ENCODE results near the gene CIC. TPM values are rescaled to one million over a fixed set of nuclear protein-coding genes. Genes with fewer than 3 reads are reported as not detected.
"Not testable (repeated sequence)": the region's sequence is repeated elsewhere in the genome, so short reads cannot be mapped to it uniquely, and the experiment has no call there.

Gene CIC
- polyA plus RNA-seq, 3 donors = 0.62 to 42.2 (median 0.87) TPM

- Histone ChIP-seq H3K9ac (ENCODE audit: insufficient read depth, low read length, poor library complexity, severe bottlenecking) (no peak overlapping the region), H3K27ac (ENCODE audit: low read depth in 1 of 2, low read length in 2 of 2) (no peak overlapping the region), H4K20me1 (ENCODE audit: insufficient read depth, low read length) (no peaks in the 10 kb centered on the region), H3K79me2 (ENCODE audit: insufficient read depth, low read length) (no peaks in the 10 kb centered on the region), H3K9me3 (replicated peaks in 1 of 2; ENCODE audit: control insufficient read depth in 1 of 2, insufficient read depth in 1 of 2, low read length in 2 of 2) (no peaks in the 10 kb centered on the region), H3K36me3 (replicated peaks in 1 of 2; ENCODE audit: control insufficient read depth in 1 of 2, insufficient read depth in 2 of 2, low read length in 2 of 2) (peaks cover 5 to 9% of the 10 kb centered on the region in 2 donors), H3K4me1 (ENCODE audit: control insufficient read depth in 1 of 2, insufficient read depth in 2 of 2, low read length in 2 of 2) (peaks cover 0 to 5% of the 10 kb centered on the region in 2 donors), H3K4me3 (replicated peaks in 1 of 3; ENCODE audit: low read depth in 2 of 3, low read length in 3 of 3) (no peak overlapping the region), H3K27me3 (ENCODE audit: control insufficient read depth in 2 of 2, insufficient read depth in 2 of 2, low read length in 2 of 2) (no peaks in the 10 kb centered on the region), H3K4me2 (replicated peaks; ENCODE audit: extremely low read depth, low read length, poor library complexity, severe bottlenecking) (no peak overlapping the region), H2AFZ (ENCODE audit: insufficient read depth, low read depth, low read length, poor library complexity, severe bottlenecking) (no peak overlapping the region)
- no peaks in the 10 kb centered on the region for H3K9me3 Mint-ChIP-seq
- no peak for DNase-seq
- H3K4me3 Mint-ChIP-seq = no peak overlapping the region
- peaks cover 2% of the 10 kb centered on the region for H3K4me1 Mint-ChIP-seq
- TF ChIP-seq CTCF (IDR thresholded peaks at IDR 0.05) = no peak
- H3K36me3 Mint-ChIP-seq = peaks cover 0 to 2% of the 10 kb centered on the region in 2 donors
- H3K27ac Mint-ChIP-seq = no peak overlapping the region
- 55% methylated on average over 5 of the region's 7 CpGs for WGBS (ENCODE audit: insufficient coverage)
- intact Hi-C loops (cut with micrococcal nuclease) = no loop called here
- H3K27me3 Mint-ChIP-seq (ENCODE audit: low read depth in 3 of 3) = peaks cover 0 to 4% (median 0%) of the 10 kb centered on the region in 3 donors
Observed at GRCh38 chr19:42335374-42335936, 66.4 kb downstream of the CIC start.

- Histone ChIP-seq H3K9me3 (replicated peaks in 1 of 2; ENCODE audit: control insufficient read depth in 1 of 2, insufficient read depth in 1 of 2, low read length in 2 of 2) (no peaks in the 10 kb centered on the region), H3K79me2 (ENCODE audit: insufficient read depth, low read length) (no peaks in the 10 kb centered on the region), H3K36me3 (replicated peaks in 1 of 2; ENCODE audit: control insufficient read depth in 1 of 2, insufficient read depth in 2 of 2, low read length in 2 of 2) (peaks cover 5 to 9% of the 10 kb centered on the region in 2 donors), H2AFZ (ENCODE audit: insufficient read depth, low read depth, low read length, poor library complexity, severe bottlenecking) (no peak overlapping the region), H3K4me3 (replicated peaks in 1 of 3; ENCODE audit: low read depth in 2 of 3, low read length in 3 of 3) (no peak overlapping the region), H3K4me1 (ENCODE audit: control insufficient read depth in 1 of 2, insufficient read depth in 2 of 2, low read length in 2 of 2) (peaks cover 0 to 5% of the 10 kb centered on the region in 2 donors), H3K27me3 (ENCODE audit: control insufficient read depth in 2 of 2, insufficient read depth in 2 of 2, low read length in 2 of 2) (no peaks in the 10 kb centered on the region), H3K27ac (ENCODE audit: low read depth in 1 of 2, low read length in 2 of 2) (no peak overlapping the region), H3K9ac (ENCODE audit: insufficient read depth, low read length, poor library complexity, severe bottlenecking) (no peak overlapping the region), H3K4me2 (replicated peaks; ENCODE audit: extremely low read depth, low read length, poor library complexity, severe bottlenecking) (no peak overlapping the region), H4K20me1 (ENCODE audit: insufficient read depth, low read length) (no peaks in the 10 kb centered on the region)
- Mint-ChIP-seq H3K27ac (no peak overlapping the region), H3K36me3 (peaks cover 0 to 2% of the 10 kb centered on the region in 2 donors), H3K4me3 (no peak overlapping the region), H3K27me3 (ENCODE audit: low read depth in 3 of 3) (peaks cover 0 to 4% (median 0%) of the 10 kb centered on the region in 3 donors), H3K9me3 (no peaks in the 10 kb centered on the region), H3K4me1 (no peaks in the 10 kb centered on the region)
- no peak for TF ChIP-seq CTCF (IDR thresholded peaks at IDR 0.05)
- DNase-seq = no peak
- 97% methylated on average over 15 of the region's 19 CpGs for WGBS (ENCODE audit: insufficient coverage)
- intact Hi-C loops (cut with micrococcal nuclease) = no loop called here
Observed at GRCh38 chr19:42335971-42336370, 66.9 kb downstream of the CIC start.

- not testable (repeated sequence) for H2AFZ ChIP-seq (ENCODE audit: insufficient read depth, low read depth, low read length, poor library complexity, severe bottlenecking); H3K9ac ChIP-seq (ENCODE audit: insufficient read depth, low read length, poor library complexity, severe bottlenecking); H3K9me3 ChIP-seq (replicated peaks in 1 of 2; ENCODE audit: control insufficient read depth in 1 of 2, insufficient read depth in 1 of 2, low read length in 2 of 2)
Observed at GRCh38 chr19:42339126-42339860, 70.2 kb downstream of the CIC start.

More at GRCh38 chr19:42339126-42339860, 70.2 kb downstream of the CIC start:
- H3K4me3 ChIP-seq (replicated peaks in 1 of 3; ENCODE audit: low read depth in 2 of 3, low read length in 3 of 3); H3K36me3 Mint-ChIP-seq; H3K27me3 ChIP-seq (ENCODE audit: control insufficient read depth in 2 of 2, insufficient read depth in 2 of 2, low read length in 2 of 2); H3K4me2 ChIP-seq (replicated peaks; ENCODE audit: extremely low read depth, low read length, poor library complexity, severe bottlenecking); H3K79me2 ChIP-seq (ENCODE audit: insufficient read depth, low read length); H3K9me3 Mint-ChIP-seq; DNase-seq; H3K4me1 ChIP-seq (ENCODE audit: control insufficient read depth in 1 of 2, insufficient read depth in 2 of 2, low read length in 2 of 2); H4K20me1 ChIP-seq (ENCODE audit: insufficient read depth, low read length); H3K4me1 Mint-ChIP-seq; H3K27ac ChIP-seq (ENCODE audit: low read depth in 1 of 2, low read length in 2 of 2); intact Hi-C loops (cut with micrococcal nuclease); H3K4me3 Mint-ChIP-seq; H3K27me3 Mint-ChIP-seq (ENCODE audit: low read depth in 3 of 3); H3K27ac Mint-ChIP-seq: not testable (repeated sequence)
- peaks cover 5 to 13% of the 10 kb centered on the region in 2 donors for H3K36me3 ChIP-seq (replicated peaks in 1 of 2; ENCODE audit: control insufficient read depth in 1 of 2, insufficient read depth in 2 of 2, low read length in 2 of 2)
- WGBS (ENCODE audit: insufficient coverage) = 100% methylated on average over 2 of the region's 7 CpGs

All from CD14-positive monocyte (primary cell).